ENCODE results near the gene STRADA. TPM values are rescaled to one million over a fixed set of nuclear protein-coding genes. Genes with fewer than 3 reads are reported as not detected.

Gene STRADA
- total and polyA plus RNA-seq, 9 of the 15 experiments (the other 6 are each of a cell fraction or from before 2014, with no cell fraction given) = 6.6 to 33.0 (median 20.5) TPM

DNA sequence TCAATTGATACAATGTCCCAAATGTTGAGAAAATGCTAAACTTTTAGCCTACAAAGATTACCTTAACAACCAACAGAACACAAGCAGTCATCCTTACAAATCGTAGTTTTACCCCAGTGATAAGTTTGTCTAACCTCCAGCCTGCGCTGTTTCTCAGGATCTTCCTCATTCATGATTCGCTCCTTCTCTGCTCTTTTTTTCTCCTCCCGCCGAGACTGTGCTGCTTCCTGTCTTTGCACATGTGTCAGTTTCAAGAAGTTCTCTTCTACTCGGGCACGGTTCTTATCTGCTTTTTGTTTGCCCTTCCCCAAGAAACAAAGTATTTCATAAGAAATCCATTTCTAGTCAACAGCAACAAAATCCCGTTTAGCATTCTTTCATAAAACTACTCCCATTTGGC is 10.2 kb upstream of the STRADA start:
- H3K4me1 ChIP-seq (replicated peaks in 1 of 2; ENCODE audit: control insufficient read depth in 2 of 2, insufficient read depth in 2 of 2, low read length in 2 of 2) = no peaks in the 10 kb centered on the region
- DNase-seq (ENCODE audit: extremely low read depth in 1 of 4, low spot score in 3 of 4) = no peak
- H3K4me3 ChIP-seq = no peak overlapping the region
- peak overlapping the region; percentile 2; the same call in 1 of the 3 replicates for H3K27ac ChIP-seq (ENCODE audit: extremely low read depth, low read depth, low read length)
- H3K9me3 ChIP-seq (replicated peaks; ENCODE audit: control insufficient read depth, insufficient read depth, low read depth, low read length) = no peaks in the 10 kb centered on the region
- H3K9ac ChIP-seq (ENCODE audit: insufficient read depth in 1 of 2, low read depth in 2 of 2, low read length in 2 of 2) = no peak overlapping the region
- H3K27me3 ChIP-seq (ENCODE audit: control insufficient read depth in 2 of 2, insufficient read depth in 2 of 2, low read length in 2 of 2) = no peaks in the 10 kb centered on the region
- CTCF ChIA-PET (ENCODE audit: low intra/inter-chr PET ratio) = no interaction called here
- no peaks in the 10 kb centered on the region for H3K9me1 ChIP-seq (ENCODE audit: control insufficient read depth, insufficient read depth, low read length)
- 0 out of 3 replicates have a peak, but pooled peaks cover 6% of the 10 kb centered on the region for H3K79me2 ChIP-seq (ENCODE audit: control insufficient read depth, insufficient read depth, low read length)
- in situ Hi-C loops (cut with MboI) = no loop called here
- FAIRE-seq = no peak
- H3K4me2 ChIP-seq (ENCODE audit: insufficient read depth, low read length) = no peak overlapping the region
- POLR2A ChIA-PET = interaction anchor here (0.7 to 1.5 kb wide), 2 partner anchors 9 to 10 kb away, joined by 3 to 4 read pairs; no protein-coding TSS in a partner anchor
- no peak for ATAC-seq
- no peaks in the 10 kb centered on the region for H4K20me1 ChIP-seq (replicated peaks; ENCODE audit: control insufficient read depth, insufficient read depth, low read length)
- 74% methylated on average over 8 of the region's 8 CpGs for WGBS (ENCODE audit: insufficient coverage, low coverage, missing lambda C conversion rate)
- intact Hi-C loops (cut with micrococcal nuclease) = no loop called here
- H3K36me3 ChIP-seq (ENCODE audit: control insufficient read depth, insufficient read depth, low read length) = peaks cover 85% of the 10 kb centered on the region
- BruUV-seq (replicated peaks) = no TSS peak
- H2AFZ ChIP-seq (ENCODE audit: low read depth, low read length) = no peak overlapping the region
- TF ChIP-seq TCF3 (CRISPR knock-in tag; IDR thresholded peaks at IDR 0.05) (no peak), ASH1L (IDR thresholded peaks at IDR 0.05; ENCODE audit: borderline replicate concordance, low read depth, partially characterized antibody) (no peak), ZNF586 (CRISPR knock-in tag; conservative IDR thresholded peaks at IDR 0.05) (no peak), SPI1 (IDR thresholded peaks at IDR 0.05; ENCODE audit: borderline replicate concordance, low read depth, low read length) (no peak), ZNF75A (CRISPR knock-in tag; IDR thresholded peaks at IDR 0.05) (no peak), ZBED1 (IDR thresholded peaks at IDR 0.05) (no peak), EP400 (IDR thresholded peaks at IDR 0.05) (no peak), ZSCAN29 (IDR thresholded peaks at IDR 0.05) (no peak), ZNF41 (CRISPR knock-in tag; conservative IDR thresholded peaks at IDR 0.05) (no peak), EWSR1 (IDR thresholded peaks at IDR 0.05; ENCODE audit: borderline replicate concordance, low read depth, partially characterized antibody) (no peak)
- TF ChIP-seq, protein P1, sequence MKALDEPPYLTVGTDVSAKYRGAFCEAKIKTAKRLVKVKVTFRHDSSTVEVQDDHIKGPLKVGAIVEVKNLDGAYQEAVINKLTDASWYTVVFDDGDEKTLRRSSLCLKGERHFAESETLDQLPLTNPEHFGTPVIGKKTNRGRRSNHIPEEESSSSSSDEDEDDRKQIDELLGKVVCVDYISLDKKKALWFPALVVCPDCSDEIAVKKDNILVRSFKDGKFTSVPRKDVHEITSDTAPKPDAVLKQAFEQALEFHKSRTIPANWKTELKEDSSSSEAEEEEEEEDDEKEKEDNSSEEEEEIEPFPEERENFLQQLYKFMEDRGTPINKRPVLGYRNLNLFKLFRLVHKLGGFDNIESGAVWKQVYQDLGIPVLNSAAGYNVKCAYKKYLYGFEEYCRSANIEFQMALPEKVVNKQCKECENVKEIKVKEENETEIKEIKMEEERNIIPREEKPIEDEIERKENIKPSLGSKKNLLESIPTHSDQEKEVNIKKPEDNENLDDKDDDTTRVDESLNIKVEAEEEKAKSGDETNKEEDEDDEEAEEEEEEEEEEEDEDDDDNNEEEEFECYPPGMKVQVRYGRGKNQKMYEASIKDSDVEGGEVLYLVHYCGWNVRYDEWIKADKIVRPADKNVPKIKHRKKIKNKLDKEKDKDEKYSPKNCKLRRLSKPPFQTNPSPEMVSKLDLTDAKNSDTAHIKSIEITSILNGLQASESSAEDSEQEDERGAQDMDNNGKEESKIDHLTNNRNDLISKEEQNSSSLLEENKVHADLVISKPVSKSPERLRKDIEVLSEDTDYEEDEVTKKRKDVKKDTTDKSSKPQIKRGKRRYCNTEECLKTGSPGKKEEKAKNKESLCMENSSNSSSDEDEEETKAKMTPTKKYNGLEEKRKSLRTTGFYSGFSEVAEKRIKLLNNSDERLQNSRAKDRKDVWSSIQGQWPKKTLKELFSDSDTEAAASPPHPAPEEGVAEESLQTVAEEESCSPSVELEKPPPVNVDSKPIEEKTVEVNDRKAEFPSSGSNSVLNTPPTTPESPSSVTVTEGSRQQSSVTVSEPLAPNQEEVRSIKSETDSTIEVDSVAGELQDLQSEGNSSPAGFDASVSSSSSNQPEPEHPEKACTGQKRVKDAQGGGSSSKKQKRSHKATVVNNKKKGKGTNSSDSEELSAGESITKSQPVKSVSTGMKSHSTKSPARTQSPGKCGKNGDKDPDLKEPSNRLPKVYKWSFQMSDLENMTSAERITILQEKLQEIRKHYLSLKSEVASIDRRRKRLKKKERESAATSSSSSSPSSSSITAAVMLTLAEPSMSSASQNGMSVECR (CRISPR knock-in tag; IDR thresholded peaks at IDR 0.05) = no peak
- TF ChIP-seq, protein P2, sequence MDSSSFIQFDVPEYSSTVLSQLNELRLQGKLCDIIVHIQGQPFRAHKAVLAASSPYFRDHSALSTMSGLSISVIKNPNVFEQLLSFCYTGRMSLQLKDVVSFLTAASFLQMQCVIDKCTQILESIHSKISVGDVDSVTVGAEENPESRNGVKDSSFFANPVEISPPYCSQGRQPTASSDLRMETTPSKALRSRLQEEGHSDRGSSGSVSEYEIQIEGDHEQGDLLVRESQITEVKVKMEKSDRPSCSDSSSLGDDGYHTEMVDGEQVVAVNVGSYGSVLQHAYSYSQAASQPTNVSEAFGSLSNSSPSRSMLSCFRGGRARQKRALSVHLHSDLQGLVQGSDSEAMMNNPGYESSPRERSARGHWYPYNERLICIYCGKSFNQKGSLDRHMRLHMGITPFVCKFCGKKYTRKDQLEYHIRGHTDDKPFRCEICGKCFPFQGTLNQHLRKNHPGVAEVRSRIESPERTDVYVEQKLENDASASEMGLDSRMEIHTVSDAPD (CRISPR knock-in tag; IDR thresholded peaks at IDR 0.05) = no peak
- TF ChIP-seq, protein P3, sequence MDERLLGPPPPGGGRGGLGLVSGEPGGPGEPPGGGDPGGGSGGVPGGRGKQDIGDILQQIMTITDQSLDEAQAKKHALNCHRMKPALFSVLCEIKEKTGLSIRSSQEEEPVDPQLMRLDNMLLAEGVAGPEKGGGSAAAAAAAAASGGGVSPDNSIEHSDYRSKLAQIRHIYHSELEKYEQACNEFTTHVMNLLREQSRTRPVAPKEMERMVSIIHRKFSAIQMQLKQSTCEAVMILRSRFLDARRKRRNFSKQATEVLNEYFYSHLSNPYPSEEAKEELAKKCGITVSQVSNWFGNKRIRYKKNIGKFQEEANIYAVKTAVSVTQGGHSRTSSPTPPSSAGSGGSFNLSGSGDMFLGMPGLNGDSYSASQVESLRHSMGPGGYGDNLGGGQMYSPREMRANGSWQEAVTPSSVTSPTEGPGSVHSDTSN (CRISPR knock-in tag; IDR thresholded peaks at IDR 0.05; ENCODE audit: low read depth) = no peak
- TF ChIP-seq, protein P3 (tag; conservative IDR thresholded peaks at IDR 0.05; ENCODE audit: low read depth) = no peak
- TF ChIP-seq, protein P4, sequence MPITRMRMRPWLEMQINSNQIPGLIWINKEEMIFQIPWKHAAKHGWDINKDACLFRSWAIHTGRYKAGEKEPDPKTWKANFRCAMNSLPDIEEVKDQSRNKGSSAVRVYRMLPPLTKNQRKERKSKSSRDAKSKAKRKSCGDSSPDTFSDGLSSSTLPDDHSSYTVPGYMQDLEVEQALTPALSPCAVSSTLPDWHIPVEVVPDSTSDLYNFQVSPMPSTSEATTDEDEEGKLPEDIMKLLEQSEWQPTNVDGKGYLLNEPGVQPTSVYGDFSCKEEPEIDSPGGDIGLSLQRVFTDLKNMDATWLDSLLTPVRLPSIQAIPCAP (CRISPR knock-in tag; IDR thresholded peaks at IDR 0.05; ENCODE audit: borderline replicate concordance) = no peak

Measured in K562 (cell line).